H9 (cell line): Measurements from ENCODE around the gene TSPAN9. TPM values are rescaled to one million over a fixed set of nuclear protein-coding genes. Genes with fewer than 3 reads are reported as not detected.

Experiments
- DNase-seq: peaks from one replicate; pipeline ENCODE4 v3.0.0-alpha.2; 2017
- H2AFZ ChIP-seq: one replicate; pipeline ENCODE4 v1.6.1; 2013; ENCODE audit warnings: mild to moderate bottlenecking, low read length, control low read depth, moderate library complexity
- H2AK5ac ChIP-seq: 2 replicates; pipeline ENCODE4 v1.6.1; 2013; ENCODE audit warnings: low read length, control low read depth, mixed read lengths; ENCODE audit not compliant: insufficient read length
- H2BK120ac ChIP-seq: one replicate; pipeline ENCODE4 v1.6.1; 2013; ENCODE audit warnings: low read depth, mild to moderate bottlenecking, low read length, control low read depth, inconsistent platforms; ENCODE audit not compliant: poor library complexity, severe bottlenecking
- H2BK12ac ChIP-seq: 2 replicates; pipeline ENCODE4 v1.6.1; 2013; ENCODE audit warnings: low read length, control low read depth, mixed read lengths, low read depth; ENCODE audit not compliant: insufficient read length
- H2BK15ac ChIP-seq: 2 replicates; pipeline ENCODE4 v1.6.1; 2013; ENCODE audit warnings: low read depth, low read length, control low read depth
- H2BK20ac ChIP-seq: one replicate; pipeline ENCODE4 v1.6.1; 2013; ENCODE audit warnings: low read depth, mild to moderate bottlenecking, low read length, control low read depth, inconsistent platforms; ENCODE audit not compliant: poor library complexity, severe bottlenecking
- H2BK5ac ChIP-seq: 2 replicates; pipeline ENCODE4 v1.6.1; 2013; ENCODE audit warnings: low read length, control low read depth, mixed read lengths; ENCODE audit not compliant: insufficient read length
- H3K14ac ChIP-seq: 2 replicates; pipeline ENCODE4 v1.6.1; 2013; ENCODE audit warnings: low read length, control low read depth; ENCODE audit not compliant: insufficient read depth
- H3K18ac ChIP-seq: 2 replicates; pipeline ENCODE4 v1.6.1; 2013; ENCODE audit warnings: low read depth, mild to moderate bottlenecking, mixed read lengths, low read length, control low read depth; ENCODE audit not compliant: insufficient read length
- H3K23ac ChIP-seq: 2 replicates; pipeline ENCODE4 v1.6.1; 2013; ENCODE audit warnings: low read length, control low read depth, mixed read lengths, low read depth; ENCODE audit not compliant: insufficient read length
- H3K23me2 ChIP-seq: 2 replicates; pipeline ENCODE4 v1.6.1; 2013; ENCODE audit warnings: low read depth, mild to moderate bottlenecking, mixed read lengths, low read length, control low read depth; ENCODE audit not compliant: insufficient read length, poor library complexity, severe bottlenecking
- H3K27ac ChIP-seq: 2 replicates; pipeline ENCODE4 v1.5.1; 2013; ENCODE audit warnings: low read length, control low read depth, mixed read lengths, low read depth; ENCODE audit not compliant: insufficient read length
- H3K27me3 ChIP-seq: 2 replicates; pipeline ENCODE4 v1.6.1; 2013; ENCODE audit warnings: low read length, control low read depth, inconsistent platforms; ENCODE audit not compliant: insufficient read depth
- H3K4ac ChIP-seq: 2 replicates; pipeline ENCODE4 v1.6.1; 2013; ENCODE audit warnings: low read depth, mild to moderate bottlenecking, control low read depth, inconsistent platforms, low read length, moderate library complexity
- H3K4me1 ChIP-seq: 2 replicates; pipeline ENCODE4 v1.6.1; 2013; ENCODE audit warnings: low read length, control low read depth, inconsistent platforms; ENCODE audit not compliant: insufficient read depth
- H3K4me2 ChIP-seq: 2 replicates; pipeline ENCODE4 v1.6.1; 2013; ENCODE audit warnings: low read length, control low read depth, mixed read lengths; ENCODE audit not compliant: insufficient read length, insufficient read depth
- H3K56ac ChIP-seq: 2 replicates; pipeline ENCODE4 v1.6.1; 2013; ENCODE audit warnings: low read depth, mild to moderate bottlenecking, mixed read lengths, low read length, control low read depth; ENCODE audit not compliant: insufficient read length
- H3K79me1 ChIP-seq: 2 replicates; pipeline ENCODE4 v1.6.1; 2013; ENCODE audit warnings: low read depth, mild to moderate bottlenecking, moderate library complexity, low read length, control low read depth, inconsistent platforms; ENCODE audit not compliant: insufficient read depth, poor library complexity, severe bottlenecking
- H3K79me2 ChIP-seq: 2 replicates; pipeline ENCODE4 v1.6.1; 2013; ENCODE audit warnings: low read length, control low read depth, inconsistent platforms; ENCODE audit not compliant: insufficient read depth
- H3K9ac ChIP-seq: 2 replicates; pipeline ENCODE4 v1.6.1; 2013; ENCODE audit warnings: low read length, control low read depth, mixed read lengths; ENCODE audit not compliant: insufficient read length; ENCODE audit errors: extremely low read depth
- H3K9me3 ChIP-seq: one replicate; pipeline ENCODE4 v1.6.1; 2013; ENCODE audit warnings: low read depth, low read length, inconsistent platforms; ENCODE audit not compliant: control insufficient read depth
- H3T11ph ChIP-seq: one replicate; pipeline ENCODE4 v1.6.1; 2013; ENCODE audit warnings: mild to moderate bottlenecking, low read length, control low read depth, inconsistent platforms
- H4K20me1 ChIP-seq: one replicate; pipeline ENCODE4 v1.6.1; 2013; ENCODE audit not compliant: control insufficient read depth, insufficient read length, insufficient read depth
- H4K5ac ChIP-seq: 2 replicates; pipeline ENCODE4 v1.6.1; 2013; ENCODE audit warnings: low read depth, mild to moderate bottlenecking, mixed read lengths, low read length, control low read depth; ENCODE audit not compliant: insufficient read length
- H4K8ac ChIP-seq: replicated peaks from 2 replicates; pipeline ENCODE4 v1.6.1; 2013; ENCODE audit warnings: low read length, control low read depth, mixed read lengths, low read depth; ENCODE audit not compliant: insufficient read length
- H4K91ac ChIP-seq: 2 replicates; pipeline ENCODE4 v1.6.1; 2013; ENCODE audit warnings: low read depth, mild to moderate bottlenecking, moderate library complexity, mixed read lengths, low read length, control low read depth; ENCODE audit not compliant: insufficient read length
- H3K27ac Mint-ChIP-seq, 3 experiments: 2 replicates in 2 of 3; 3 replicates in 1 of 3; pipeline ENCODE4 v1.8.0; 2020 to 2021; ENCODE audit warnings: mixed read lengths in 3 of 3, mild to moderate bottlenecking in 1 of 3, moderate library complexity in 1 of 3
- H3K27me3 Mint-ChIP-seq: 2 replicates; pipeline ENCODE4 v1.8.0; 2021; ENCODE audit warnings: low read depth, mild to moderate bottlenecking, moderate library complexity, mixed read lengths
- H3K36me3 Mint-ChIP-seq, 3 experiments: 2 replicates in 2 of 3; 3 replicates in 1 of 3; pipeline ENCODE4 v1.8.0; 2020 to 2021; ENCODE audit warnings: low read depth in 3 of 3, mixed read lengths in 3 of 3; ENCODE audit not compliant: insufficient read depth in 1 of 3
- H3K4me1 Mint-ChIP-seq, 2 experiments: 2 replicates each; pipeline ENCODE4 v1.8.0; 2020; ENCODE audit warnings: mixed read lengths in 2 of 2
- H3K4me3 Mint-ChIP-seq, 2 experiments: 2 replicates in 1 of 2; 3 replicates in 1 of 2; pipeline ENCODE4 v1.8.0; 2020 to 2021; ENCODE audit warnings: mild to moderate bottlenecking in 2 of 2, mixed read lengths in 2 of 2, moderate library complexity in 1 of 2
- H3K9me3 Mint-ChIP-seq, 2 experiments: 2 replicates in 1 of 2; 3 replicates in 1 of 2; pipeline ENCODE4 v1.8.0; 2020; ENCODE audit warnings: mild to moderate bottlenecking in 2 of 2, mixed read lengths in 2 of 2, moderate library complexity in 1 of 2
- CTCF ChIP-seq: fragments of 200-600 bp; sonication (generic); conservative IDR thresholded peaks from 3 replicates; pipeline ENCODE4 v1.8.0; 2021; ENCODE audit warnings: antibody characterized with exemption, mild to moderate bottlenecking
- WGBS: extraction: QIAGEN DNeasy Blood & Tissue Kit; methylation state at CpG from one replicate; pipeline ENCODE4 v1.1.7; 2013; ENCODE audit warnings: missing lambda C conversion rate, low lambda C conversion rate, mixed read lengths; ENCODE audit not compliant: insufficient read length; ENCODE audit errors: extremely low coverage; 5-methylcytosine and 5-hydroxymethylcytosine counted together
- total RNA-seq: library from RNA; stranded (reverse); gene quantifications from 2 replicates; pipeline ENCODE4 v1.2.1, GENCODE V29; 2021

TSPAN9 gene
- total RNA-seq, 1 experiment from 2014 or later = 19.0 TPM

GRCh38 chr12:3216726-3217682, 139.8 kb downstream of the TSPAN9 start:
- WGBS = no CpG with 5 or more reads among the region's 12 CpGs
- Histone ChIP-seq H2AK5ac (no peak overlapping the region), H4K20me1 (no peaks in the 10 kb centered on the region), H2BK15ac (no peak overlapping the region), H3K23ac (no peak overlapping the region), H4K8ac (no peak overlapping the region), H2BK12ac (no peak overlapping the region), H3T11ph (no peak overlapping the region), H2BK5ac (no peak overlapping the region), H3K56ac (no peak overlapping the region), H3K14ac (peak overlapping the region; percentile 25; the same call in 1 of the 2 replicates), H4K5ac (no peak overlapping the region), H3K18ac (no peak overlapping the region), H3K23me2 (peaks cover 2% of the 10 kb centered on the region), H3K4ac (no peak overlapping the region), H2AFZ (no peak overlapping the region), H3K9ac (no peak overlapping the region), H2BK20ac (no peak overlapping the region), H3K79me1 (no peaks in the 10 kb centered on the region), H3K9me3 (no peaks in the 10 kb centered on the region), H4K91ac (no peak overlapping the region), H3K4me2 (no peak overlapping the region), H2BK120ac (no peak overlapping the region), H3K4me1 (no peaks in the 10 kb centered on the region), H3K27me3 (no peaks in the 10 kb centered on the region), H3K79me2 (no peaks in the 10 kb centered on the region), H3K27ac (no peak overlapping the region)
- H3K36me3 Mint-ChIP-seq = no peaks in the 10 kb centered on the region
- peaks cover 34 to 35% of the 10 kb centered on the region in 2 experiments for H3K4me1 Mint-ChIP-seq
- no peak for TF ChIP-seq CTCF
- peaks cover 3% of the 10 kb centered on the region for H3K27me3 Mint-ChIP-seq
- no peak for DNase-seq
- peak overlapping the region in 1 of 3 experiments; percentile 69; a peak in 2 of 7 replicates for H3K27ac Mint-ChIP-seq
- no peaks in the 10 kb centered on the region for H3K9me3 Mint-ChIP-seq
- H3K4me3 Mint-ChIP-seq = no peak overlapping the region
